Activated CD8-positive, alpha-beta memory T cell treated with anti-CD3 and anti-CD28 coated beads, Interleukin-2, amount 10 ng/mL, durations not matched to agents 7 days and 5 days (primary cell): ENCODE results near the gene UTP25. TPM values are rescaled to one million over a fixed set of nuclear protein-coding genes. Genes with fewer than 3 reads are reported as not detected.
"Not testable (repeated sequence)": the region's sequence is repeated elsewhere in the genome, so short reads cannot be mapped to it uniquely, and the experiment has no call there.

ENCODE experiments used
- ATAC-seq: fragments of 150-1000 bp; cut with Tn5 transposase; one replicate; pipeline ENCODE4 v1.10.0; 2021; ENCODE audit warnings: moderate library complexity
- CTCF ChIA-PET: fragments of 350-600 bp; sonication (Branson Sonifier 250); formaldehyde crosslinking; loops from one replicate; lab custom pipeline; 2021; ENCODE audit warnings: antibody characterized with exemption; lab: Charles Lee
- DNase-seq: peaks from one replicate; pipeline ENCODE4 v3.0.0-alpha.2; 2020
- H3K27ac Mint-ChIP-seq: one replicate; pipeline ENCODE4 v1.8.0; 2021; ENCODE audit warnings: mild to moderate bottlenecking, mixed read lengths
- H3K27me3 Mint-ChIP-seq: one replicate; pipeline ENCODE4 v1.8.0; 2021; ENCODE audit warnings: mixed read lengths
- H3K36me3 Mint-ChIP-seq: one replicate; pipeline ENCODE4 v1.8.0; 2021; ENCODE audit warnings: mild to moderate bottlenecking, mixed read lengths
- H3K4me1 Mint-ChIP-seq: one replicate; pipeline ENCODE4 v1.8.0; 2021; ENCODE audit warnings: mixed read lengths
- H3K4me3 Mint-ChIP-seq: one replicate; pipeline ENCODE4 v1.8.0; 2021; ENCODE audit warnings: mild to moderate bottlenecking, moderate library complexity, mixed read lengths
- H3K9me3 Mint-ChIP-seq: one replicate; pipeline ENCODE4 v1.8.0; 2022; ENCODE audit warnings: low read depth, mixed read lengths
- total RNA-seq, 2 experiments: library from RNA; stranded (reverse); gene quantifications; one replicate each; pipeline ENCODE4 v1.2.3, GENCODE V29; 2021

The UTP25 gene
- total RNA-seq, 2 experiments from 2014 or later = 4.7 to 9.7 TPM

GRCh38 chr1:209884665-209885117 is 56.9 kb downstream of the UTP25 start:
- Mint-ChIP-seq H3K4me1 (peaks cover 5% of the 10 kb centered on the region), H3K9me3 (no peaks in the 10 kb centered on the region), H3K27me3 (peaks cover 29% of the 10 kb centered on the region), H3K27ac (no peak overlapping the region), H3K36me3 (no peaks in the 10 kb centered on the region), H3K4me3 (no peak overlapping the region)
- ATAC-seq (peak; percentile 91), DNase-seq (peak; percentile 65)
- CTCF ChIA-PET = no interaction called here

GRCh38 chr1:209885403-209886218 is 57.8 kb downstream of the UTP25 start:
- no peaks in the 10 kb centered on the region for H3K36me3 Mint-ChIP-seq
- no peak overlapping the region for H3K4me3 Mint-ChIP-seq
- CTCF ChIA-PET = no interaction called here
- ATAC-seq = no peak
- no peaks in the 10 kb centered on the region for H3K9me3 Mint-ChIP-seq
- DNase-seq = no peak
- H3K27me3 Mint-ChIP-seq = peaks cover 29% of the 10 kb centered on the region
- H3K27ac Mint-ChIP-seq = no peak overlapping the region
- H3K4me1 Mint-ChIP-seq = peaks cover 5% of the 10 kb centered on the region

DNA sequence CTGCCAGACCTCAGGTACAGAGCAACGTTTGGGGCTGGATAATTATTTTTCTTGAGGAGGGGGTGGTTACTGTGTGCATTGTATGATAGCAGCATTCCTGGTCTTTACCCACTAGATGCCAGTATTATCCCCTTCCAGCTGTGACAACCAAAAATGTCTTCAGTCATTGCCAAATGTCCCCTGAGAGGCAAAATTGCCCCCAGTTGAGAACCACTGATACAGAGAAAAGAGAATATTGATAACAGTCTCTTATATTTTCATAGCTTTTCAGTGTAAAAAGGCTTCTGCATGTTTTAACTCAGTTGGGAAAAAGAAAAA is 58.4 kb downstream of the UTP25 start:
- ATAC-seq (no peak), DNase-seq (no peak)
- Mint-ChIP-seq H3K4me3 (no peak overlapping the region), H3K36me3 (no peaks in the 10 kb centered on the region), H3K27me3 (peaks cover 29% of the 10 kb centered on the region), H3K4me1 (peaks cover 5% of the 10 kb centered on the region), H3K9me3 (no peaks in the 10 kb centered on the region), H3K27ac (no peak overlapping the region)
- CTCF ChIA-PET = no interaction called here

- H3K4me3 Mint-ChIP-seq, H3K4me1 Mint-ChIP-seq, ATAC-seq, H3K36me3 Mint-ChIP-seq, H3K27ac Mint-ChIP-seq, DNase-seq, H3K9me3 Mint-ChIP-seq, CTCF ChIA-PET: not testable (repeated sequence)
- H3K27me3 Mint-ChIP-seq = peaks cover 16% of the 10 kb centered on the region
Measured at GRCh38 chr1:209888291-209889076, 60.7 kb downstream of the UTP25 start.

DNA sequence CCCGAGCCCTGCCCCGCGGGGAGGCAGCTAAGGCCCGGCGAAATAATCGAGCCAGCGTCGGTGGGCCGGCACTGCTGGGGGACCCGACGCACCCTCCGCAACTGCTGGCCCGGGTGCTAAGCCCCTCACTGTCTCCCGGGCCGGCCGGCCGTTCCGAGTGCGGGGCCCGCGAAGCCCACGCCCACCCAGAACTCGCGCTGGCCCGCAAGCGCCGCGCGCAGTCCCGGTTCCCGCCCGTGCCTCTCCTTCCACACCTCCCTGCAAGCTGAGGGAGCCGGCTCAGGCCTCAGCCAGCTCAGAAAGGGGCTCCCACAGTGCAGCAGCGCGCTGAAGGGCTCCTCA is 61.3 kb downstream of the UTP25 start:
- Mint-ChIP-seq H3K27me3 (peaks cover 11% of the 10 kb centered on the region), H3K27ac (no peak overlapping the region), H3K9me3 (no peaks in the 10 kb centered on the region), H3K36me3 (no peaks in the 10 kb centered on the region), H3K4me1 (peaks cover 5% of the 10 kb centered on the region), H3K4me3 (no peak overlapping the region)
- CTCF ChIA-PET = no interaction called here
- ATAC-seq (no peak), DNase-seq (no peak)

DNA sequence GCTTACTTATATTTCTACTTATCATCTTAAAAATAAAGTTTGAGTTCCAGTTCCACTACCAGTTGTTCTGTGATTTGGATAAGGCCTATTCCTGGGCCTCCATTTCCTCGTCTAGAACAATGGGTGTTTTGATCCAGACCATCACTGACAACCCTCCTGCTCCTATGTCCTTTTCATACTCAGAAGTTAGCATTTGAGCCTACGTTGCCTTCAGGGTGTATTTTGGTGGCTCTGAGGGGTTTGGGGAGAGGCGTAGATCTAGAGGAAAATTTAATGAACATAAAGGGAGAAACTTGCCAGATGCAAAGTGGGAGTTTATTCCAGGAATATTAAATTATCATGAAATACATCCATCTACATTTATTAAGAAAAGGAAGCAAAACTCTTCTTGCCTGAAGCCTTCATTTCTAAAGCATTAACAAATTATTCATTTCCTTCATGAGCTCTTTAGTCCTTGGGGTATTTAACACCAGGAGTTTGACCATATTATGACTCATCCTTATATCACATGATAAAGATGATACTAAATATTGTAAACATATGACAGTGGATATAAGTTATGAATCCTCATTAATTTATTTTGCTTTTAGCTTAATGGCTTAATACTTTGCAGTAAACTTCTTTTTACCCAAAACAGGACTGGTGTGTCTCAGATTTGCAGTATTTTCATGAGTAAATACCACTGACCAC is 63.0 kb downstream of the UTP25 start:
- Mint-ChIP-seq H3K36me3 (no peaks in the 10 kb centered on the region), H3K4me3 (no peak overlapping the region), H3K4me1 (no peaks in the 10 kb centered on the region), H3K9me3 (no peaks in the 10 kb centered on the region), H3K27me3 (peaks cover 6% of the 10 kb centered on the region), H3K27ac (no peak overlapping the region)
- CTCF ChIA-PET = interaction anchor here (0.6 kb wide), 1 partner anchor 170 kb away, joined by 3 read pairs; no protein-coding TSS in a partner anchor
- no peak for DNase-seq
- no peak for ATAC-seq

DNA sequence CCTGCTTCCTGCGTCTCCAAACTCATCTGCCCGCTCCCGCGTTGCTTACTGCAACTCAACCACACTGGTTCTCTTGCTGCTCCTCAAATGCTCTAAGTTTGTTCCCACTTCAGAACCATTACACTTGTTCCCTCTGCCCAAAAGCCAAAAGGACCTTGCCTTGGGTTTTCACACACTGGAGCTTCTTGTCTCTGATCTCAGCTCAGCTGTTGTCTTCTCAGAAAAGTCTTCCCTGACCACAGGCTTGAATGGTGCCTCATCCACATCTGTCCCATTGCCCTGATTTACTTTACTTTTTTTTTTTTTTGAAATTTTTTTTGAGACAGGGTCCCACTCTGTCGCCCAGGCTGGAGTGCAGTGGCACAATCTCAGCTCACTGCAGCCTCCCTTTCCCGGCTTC is 66.0 kb downstream of the UTP25 start:
- DNase-seq (no peak), ATAC-seq (no peak)
- Mint-ChIP-seq H3K27me3 (peaks cover 4% of the 10 kb centered on the region), H3K27ac (no peak overlapping the region), H3K9me3 (no peaks in the 10 kb centered on the region), H3K4me3 (no peak overlapping the region), H3K36me3 (no peaks in the 10 kb centered on the region), H3K4me1 (no peaks in the 10 kb centered on the region)
- CTCF ChIA-PET = no interaction called here

DNA sequence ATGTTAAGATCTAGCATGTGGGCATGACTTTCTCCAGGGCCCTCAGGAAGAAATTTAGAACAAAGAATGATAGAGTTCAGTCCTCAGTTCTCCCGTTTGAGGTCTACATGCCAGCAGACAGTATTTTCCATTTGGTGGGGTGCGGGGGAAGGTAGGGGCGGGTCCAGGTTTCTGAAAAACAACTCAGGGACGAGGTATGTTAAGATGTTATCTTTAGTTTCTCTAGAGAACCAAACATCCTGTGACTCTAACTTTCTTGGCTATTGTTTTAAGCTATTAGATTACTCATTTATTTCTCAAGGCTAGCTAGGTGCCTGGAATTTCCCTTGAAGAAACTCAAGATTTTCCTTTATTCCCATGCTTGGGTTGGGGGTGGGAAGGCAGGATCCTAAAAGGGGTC is 67.9 kb downstream of the UTP25 start:
- ATAC-seq (no peak), DNase-seq (no peak)
- H3K9me3 Mint-ChIP-seq = no peaks in the 10 kb centered on the region
- H3K4me1 Mint-ChIP-seq = no peaks in the 10 kb centered on the region
- CTCF ChIA-PET = no interaction called here
- H3K27me3 Mint-ChIP-seq = peaks cover 6% of the 10 kb centered on the region
- H3K27ac Mint-ChIP-seq = no peak overlapping the region
- no peaks in the 10 kb centered on the region for H3K36me3 Mint-ChIP-seq
- no peak overlapping the region for H3K4me3 Mint-ChIP-seq

GRCh38 chr1:209896346-209896745 is 68.6 kb downstream of the UTP25 start:
- CTCF ChIA-PET = no interaction called here
- Mint-ChIP-seq H3K27ac (no peak overlapping the region), H3K36me3 (no peaks in the 10 kb centered on the region), H3K27me3 (peaks cover 6% of the 10 kb centered on the region), H3K4me3 (no peak overlapping the region), H3K4me1 (no peaks in the 10 kb centered on the region), H3K9me3 (no peaks in the 10 kb centered on the region)
- DNase-seq (no peak), ATAC-seq (no peak)

GRCh38 chr1:209898271-209898670 is 70.5 kb downstream of the UTP25 start:
- ATAC-seq, H3K4me3 Mint-ChIP-seq, H3K36me3 Mint-ChIP-seq, DNase-seq, H3K4me1 Mint-ChIP-seq, CTCF ChIA-PET, H3K27me3 Mint-ChIP-seq, H3K27ac Mint-ChIP-seq, H3K9me3 Mint-ChIP-seq: not testable (repeated sequence)

- H3K27ac Mint-ChIP-seq, H3K9me3 Mint-ChIP-seq, H3K4me3 Mint-ChIP-seq, H3K36me3 Mint-ChIP-seq, H3K4me1 Mint-ChIP-seq, H3K27me3 Mint-ChIP-seq, CTCF ChIA-PET, DNase-seq, ATAC-seq: not testable (repeated sequence)
Measured at GRCh38 chr1:209898851-209899250, 71.1 kb downstream of the UTP25 start.

DNA sequence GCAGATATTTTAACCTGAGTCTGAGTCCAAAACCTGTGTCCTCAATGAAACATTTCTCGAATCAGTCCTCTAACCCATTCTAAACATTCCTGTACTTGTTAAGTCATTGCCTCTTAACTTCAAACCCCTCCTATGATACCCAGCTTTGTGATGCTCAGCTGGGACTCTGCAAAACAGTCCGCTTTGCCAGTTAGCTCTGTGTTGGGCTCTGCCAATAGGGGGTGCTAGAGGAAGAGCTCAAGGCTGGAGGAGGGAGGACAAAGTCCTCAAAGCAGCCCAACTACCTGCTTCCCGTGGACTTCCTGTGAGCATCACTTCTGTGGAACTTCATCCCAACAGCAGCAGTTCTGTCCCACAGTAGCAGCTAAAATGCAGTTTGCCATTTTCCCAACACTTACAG is 72.2 kb downstream of the UTP25 start:
- no peaks in the 10 kb centered on the region for H3K36me3 Mint-ChIP-seq
- no peak for ATAC-seq
- H3K27ac Mint-ChIP-seq = no peak overlapping the region
- H3K4me3 Mint-ChIP-seq = no peak overlapping the region
- peaks cover 9% of the 10 kb centered on the region for H3K27me3 Mint-ChIP-seq
- DNase-seq = no peak
- CTCF ChIA-PET = interaction anchor here (0.9 to 1.2 kb wide), 3 partner anchors 13 to 76 kb away, joined by 3 to 4 read pairs (median 4); no protein-coding TSS in a partner anchor
- H3K9me3 Mint-ChIP-seq = no peaks in the 10 kb centered on the region
- no peaks in the 10 kb centered on the region for H3K4me1 Mint-ChIP-seq

DNA sequence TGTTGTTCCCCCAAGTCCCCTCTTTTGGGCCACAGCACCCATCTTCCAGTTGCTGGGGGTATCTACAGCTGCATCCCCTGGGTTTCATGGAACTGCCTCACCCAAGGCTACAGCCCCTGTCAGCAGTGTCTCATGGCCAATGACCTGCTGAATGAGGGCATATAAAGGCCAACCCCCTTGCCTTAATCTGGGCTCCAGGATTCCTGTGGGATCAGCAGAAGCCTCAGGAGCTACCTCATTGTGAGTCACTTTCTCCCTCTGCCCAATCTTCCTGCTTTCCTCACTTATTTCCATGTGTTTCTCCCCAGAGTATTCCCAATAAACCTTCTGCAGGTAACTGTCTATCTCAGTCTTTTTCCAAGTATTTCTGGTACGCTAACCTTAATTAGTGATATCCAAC is 73.0 kb downstream of the UTP25 start:
- CTCF ChIA-PET = interaction anchor here (1.1 to 1.2 kb wide), 2 partner anchors 13 to 77 kb away, joined by 4 read pairs; no protein-coding TSS in a partner anchor
- Mint-ChIP-seq H3K27me3 (peaks cover 9% of the 10 kb centered on the region), H3K4me3 (no peak overlapping the region), H3K27ac (no peak overlapping the region), H3K9me3 (no peaks in the 10 kb centered on the region), H3K4me1 (no peaks in the 10 kb centered on the region), H3K36me3 (no peaks in the 10 kb centered on the region)
- DNase-seq (no peak), ATAC-seq (no peak)
